SU-DHL-6 (cell line): ENCODE measurements around the gene DIP2C.

ENCODE experiments used
- EZH2phosphoT487 ChIP-seq: fragments of 200-600 bp; sonication (generic), shearing (Covaris generic); conservative IDR thresholded peaks from 2 replicates; pipeline ENCODE4 v1.6.1; 2018; ENCODE audit warnings: mild to moderate bottlenecking, antibody characterized with exemption, low read length, moderate library complexity, mixed read lengths
- TF ChIP-seq, protein P1 (sequence below): fragments of 200-600 bp; sonication (generic); IDR thresholded peaks from one replicate; pipeline ENCODE4 v1.5.1; 2017; ENCODE audit warnings: antibody characterized with exemption, mild to moderate bottlenecking, low read length, moderate library complexity; ENCODE audit not compliant: insufficient read depth, poor library complexity, severe bottlenecking

DNA sequence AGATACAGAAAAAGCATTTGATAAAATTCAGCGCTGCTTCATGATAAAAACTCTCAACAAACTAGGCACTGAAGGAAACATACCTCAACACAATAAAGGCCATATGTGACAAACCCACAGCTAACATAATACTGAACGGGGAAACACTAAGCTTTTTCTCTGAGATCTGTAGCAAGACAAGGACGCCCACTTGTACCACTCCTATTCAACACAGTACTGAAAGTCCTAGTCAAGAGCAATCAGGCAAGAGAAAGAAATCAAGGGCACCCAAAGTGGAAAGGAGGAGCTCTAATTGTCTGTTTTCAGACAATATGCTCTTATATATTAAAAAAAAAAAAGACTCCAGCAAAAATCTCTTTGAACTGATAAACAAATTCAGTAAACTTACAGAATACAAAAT, 13.3 kb downstream of the DIP2C start:
- TF ChIP-seq EZH2phosphoT487, result no peak
- TF ChIP-seq, protein P1, sequence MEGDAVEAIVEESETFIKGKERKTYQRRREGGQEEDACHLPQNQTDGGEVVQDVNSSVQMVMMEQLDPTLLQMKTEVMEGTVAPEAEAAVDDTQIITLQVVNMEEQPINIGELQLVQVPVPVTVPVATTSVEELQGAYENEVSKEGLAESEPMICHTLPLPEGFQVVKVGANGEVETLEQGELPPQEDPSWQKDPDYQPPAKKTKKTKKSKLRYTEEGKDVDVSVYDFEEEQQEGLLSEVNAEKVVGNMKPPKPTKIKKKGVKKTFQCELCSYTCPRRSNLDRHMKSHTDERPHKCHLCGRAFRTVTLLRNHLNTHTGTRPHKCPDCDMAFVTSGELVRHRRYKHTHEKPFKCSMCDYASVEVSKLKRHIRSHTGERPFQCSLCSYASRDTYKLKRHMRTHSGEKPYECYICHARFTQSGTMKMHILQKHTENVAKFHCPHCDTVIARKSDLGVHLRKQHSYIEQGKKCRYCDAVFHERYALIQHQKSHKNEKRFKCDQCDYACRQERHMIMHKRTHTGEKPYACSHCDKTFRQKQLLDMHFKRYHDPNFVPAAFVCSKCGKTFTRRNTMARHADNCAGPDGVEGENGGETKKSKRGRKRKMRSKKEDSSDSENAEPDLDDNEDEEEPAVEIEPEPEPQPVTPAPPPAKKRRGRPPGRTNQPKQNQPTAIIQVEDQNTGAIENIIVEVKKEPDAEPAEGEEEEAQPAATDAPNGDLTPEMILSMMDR, result no peak
